IPS-NIHi11 (cell line): Measurements from ENCODE around the gene MX1.

Source experiments
- DNase-seq: peaks from one replicate; pipeline ENCODE4 v3.0.0; 2012; ENCODE audit warnings: mixed read lengths, low spot score

MX1 gene

GRCh38 chr21:41425954-41426675 is at the start of gene MX1:
TSS of gene MX1 (plus strand) at chr21:41426239. CDS start at chr21:41432071, 5,832 bp downstream.
- DNase-seq, result peak; percentile 49

DNA sequence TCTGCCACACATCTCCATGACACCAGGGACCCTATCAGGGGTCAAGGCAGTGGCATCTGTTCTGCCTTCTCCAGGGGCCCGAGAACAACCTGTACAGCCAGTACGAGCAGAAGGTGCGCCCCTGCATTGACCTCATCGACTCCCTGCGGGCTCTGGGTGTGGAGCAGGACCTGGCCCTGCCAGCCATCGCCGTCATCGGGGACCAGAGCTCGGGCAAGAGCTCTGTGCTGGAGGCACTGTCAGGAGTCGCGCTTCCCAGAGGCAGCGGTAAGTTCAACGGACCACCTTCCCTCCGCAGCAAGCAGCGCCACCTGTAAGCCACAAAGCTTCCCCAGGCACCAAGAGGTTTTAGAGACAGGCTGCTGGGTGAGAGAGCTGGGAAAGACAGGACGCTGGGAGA is 48.3 kb upstream of the MX1 start:
- no peak for DNase-seq

DNA sequence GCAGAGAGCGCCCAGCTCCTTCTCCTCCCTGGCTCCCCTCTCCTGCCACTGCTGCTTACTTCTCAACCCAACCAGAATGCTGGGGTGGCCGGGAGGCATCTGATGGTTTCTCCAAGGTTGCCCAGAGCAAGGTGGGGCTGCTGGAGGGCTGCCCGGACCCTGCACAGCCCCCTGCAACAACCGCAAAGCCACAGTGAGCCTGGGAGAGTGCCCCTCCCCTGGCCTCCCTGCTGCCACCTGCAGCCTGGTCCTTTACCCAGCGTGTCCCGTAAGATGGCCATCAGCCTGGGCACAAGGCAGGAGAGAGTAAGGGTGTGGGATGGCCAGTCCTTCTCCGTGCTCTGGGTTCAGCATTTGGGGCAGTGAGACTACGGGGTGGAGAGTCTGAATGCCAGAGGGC is 47.2 kb upstream of the MX1 start:
- DNase-seq, result peak; percentile 33

DNA sequence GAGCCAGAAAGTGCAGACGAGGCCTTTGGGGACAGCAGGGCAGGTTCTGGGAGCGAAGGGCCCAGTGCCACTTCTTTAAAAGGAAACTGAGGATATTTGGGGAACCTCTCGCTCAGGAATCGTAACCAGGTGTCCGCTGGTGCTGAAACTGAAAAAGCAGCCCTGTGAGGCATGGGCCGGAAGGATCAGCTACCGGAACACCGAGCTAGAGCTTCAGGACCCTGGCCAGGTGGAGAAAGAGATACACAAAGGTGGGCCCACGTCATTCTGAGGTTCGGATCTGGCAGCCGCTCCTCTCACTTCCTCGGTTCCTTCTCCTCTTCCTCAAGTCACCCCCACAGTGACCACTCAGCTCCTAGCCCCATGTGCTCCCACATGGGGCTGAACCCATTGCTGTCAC is 46.1 kb upstream of the MX1 start:
- no peak for DNase-seq

- DNase-seq, result no peak
Observed at GRCh38 chr21:41381731-41382130, 44.3 kb upstream of the MX1 start.

DNA sequence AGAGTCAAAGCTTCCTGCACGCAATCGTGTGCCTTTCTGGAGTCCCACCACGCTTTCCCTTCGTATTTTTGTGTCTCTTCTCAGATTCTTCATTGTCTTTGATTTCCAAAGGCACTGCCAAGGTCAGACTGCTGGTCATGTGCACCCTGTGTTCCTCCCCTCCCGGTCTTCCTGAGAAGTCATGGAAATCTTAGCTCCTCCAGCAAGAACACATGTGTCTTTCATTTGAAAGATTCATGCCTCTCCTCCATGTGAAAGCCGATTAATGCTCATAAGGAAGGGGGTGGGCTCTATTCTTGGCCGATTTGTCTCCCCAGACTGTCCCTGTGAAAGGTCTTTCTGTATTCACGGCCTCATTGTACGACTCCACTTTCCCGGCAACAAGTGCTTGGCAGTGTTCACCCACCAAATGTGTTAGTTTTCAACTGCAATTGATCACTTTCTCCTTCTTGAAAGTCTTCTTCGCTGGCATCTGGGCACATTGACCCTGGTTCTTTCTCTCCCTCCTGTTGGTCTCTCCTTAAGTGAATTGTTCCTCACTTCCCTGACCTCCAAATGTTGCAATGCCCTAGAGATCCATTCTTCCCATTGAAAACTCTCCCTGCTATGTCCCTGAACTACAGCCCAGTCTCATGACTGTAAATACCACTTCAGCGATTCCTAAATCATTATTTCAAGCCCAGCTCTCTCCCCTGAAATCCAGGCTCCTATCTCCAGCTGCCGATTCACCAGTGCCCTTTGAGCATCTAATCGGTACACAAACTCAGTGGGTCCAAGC is 38.8 kb upstream of the MX1 start:
- no peak for DNase-seq

DNA sequence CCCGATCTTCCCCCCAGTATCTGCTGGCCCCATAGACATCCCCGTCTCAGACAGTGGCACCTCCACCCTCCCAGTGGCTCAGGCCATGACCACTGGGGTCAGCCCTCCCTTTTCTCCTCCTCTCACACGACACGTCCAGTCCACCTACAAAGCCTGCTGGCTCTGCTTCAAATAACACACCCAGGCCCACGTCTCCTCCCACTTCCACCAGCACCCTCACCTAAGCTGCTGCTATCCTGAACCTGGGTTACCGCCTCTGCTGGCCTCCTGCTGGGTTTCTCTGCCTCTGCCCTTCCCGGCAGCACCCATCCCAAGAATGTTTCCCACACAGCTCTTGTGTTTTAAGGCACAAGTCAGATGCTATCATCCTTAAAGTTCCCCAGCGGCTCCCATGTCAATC is 38.2 kb upstream of the MX1 start:
- DNase-seq, result no peak

GRCh38 chr21:41388259-41388658 is 37.8 kb upstream of the MX1 start:
- no peak for DNase-seq

DNA sequence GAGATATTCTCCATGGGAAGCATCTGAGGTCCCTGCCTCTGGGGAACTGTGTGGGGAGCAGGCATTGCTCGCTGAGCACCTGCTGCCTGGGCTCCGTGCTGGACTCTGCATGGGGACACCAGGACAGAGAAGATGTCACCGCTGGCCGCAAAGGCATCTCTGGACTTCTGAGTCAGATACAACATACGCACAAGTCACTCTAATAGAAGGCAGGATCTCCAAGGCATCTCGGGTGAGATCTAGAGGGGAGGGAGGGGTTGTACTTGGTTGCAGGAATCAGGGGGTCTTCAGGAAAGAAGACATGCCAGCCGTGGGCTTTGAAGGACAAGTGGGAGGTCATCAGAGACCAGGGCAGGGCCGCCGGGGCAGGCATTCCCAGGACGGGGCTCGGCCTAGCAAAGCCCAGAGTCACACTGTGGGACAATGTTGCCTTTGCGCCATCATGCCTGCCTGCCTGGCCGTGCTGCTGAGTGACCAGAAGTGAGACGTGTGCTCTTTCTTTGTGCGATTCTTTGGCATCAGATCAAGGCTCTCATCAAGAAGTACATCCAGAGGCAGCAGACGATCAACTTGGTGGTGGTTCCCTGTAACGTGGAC is 35.9 kb upstream of the MX1 start:
- no peak for DNase-seq

GRCh38 chr21:41393876-41394465 is 32.1 kb upstream of the MX1 start:
- no peak for DNase-seq

DNA sequence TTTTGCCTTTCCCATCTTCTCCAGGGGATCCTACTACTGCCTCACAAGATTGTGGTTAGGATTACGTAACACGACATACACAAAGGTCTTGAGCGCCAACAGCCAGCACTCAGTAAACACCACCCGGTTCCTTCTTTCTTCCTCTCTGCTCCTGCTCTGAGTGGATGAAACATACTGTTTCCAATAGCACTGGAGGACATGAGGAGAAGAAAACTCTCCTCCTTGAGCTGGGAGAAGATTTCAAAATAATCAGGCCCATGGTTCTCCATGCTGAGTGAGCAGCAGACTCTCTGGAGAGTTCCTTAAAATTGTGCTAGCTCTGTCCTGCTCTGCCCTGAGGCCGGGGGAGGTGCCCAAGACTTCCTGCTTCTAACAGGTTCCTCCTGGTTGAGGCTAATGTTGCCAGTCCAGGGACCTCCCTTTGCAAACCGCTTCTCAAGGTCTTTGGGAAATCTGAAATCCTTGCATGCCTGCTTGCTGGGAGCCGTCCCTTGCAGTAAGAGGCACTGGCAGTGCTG is 29.4 kb upstream of the MX1 start:
- DNase-seq, result peak; percentile 37

GRCh38 chr21:41397471-41397891 is 28.6 kb upstream of the MX1 start:
- DNase-seq, result no peak

DNA sequence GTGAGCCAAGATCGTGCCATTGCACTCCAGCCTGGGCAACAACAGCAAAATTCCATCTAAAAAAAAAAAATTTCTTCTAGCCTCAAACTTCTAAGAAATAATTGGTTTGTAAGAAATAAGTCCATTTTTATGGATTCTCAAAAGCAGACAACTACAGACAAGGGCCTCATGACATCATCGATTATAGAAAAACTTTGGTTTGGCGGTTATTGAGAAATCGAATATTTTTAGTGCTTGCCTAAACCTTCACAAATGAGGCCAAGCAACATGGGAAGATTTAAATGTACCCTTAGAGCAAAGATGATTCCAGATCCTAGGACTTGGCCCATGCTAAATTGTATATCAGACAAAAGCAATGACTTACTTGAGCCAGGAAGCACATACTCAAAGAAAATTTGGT is 27.8 kb upstream of the MX1 start:
- DNase-seq, result no peak

DNA sequence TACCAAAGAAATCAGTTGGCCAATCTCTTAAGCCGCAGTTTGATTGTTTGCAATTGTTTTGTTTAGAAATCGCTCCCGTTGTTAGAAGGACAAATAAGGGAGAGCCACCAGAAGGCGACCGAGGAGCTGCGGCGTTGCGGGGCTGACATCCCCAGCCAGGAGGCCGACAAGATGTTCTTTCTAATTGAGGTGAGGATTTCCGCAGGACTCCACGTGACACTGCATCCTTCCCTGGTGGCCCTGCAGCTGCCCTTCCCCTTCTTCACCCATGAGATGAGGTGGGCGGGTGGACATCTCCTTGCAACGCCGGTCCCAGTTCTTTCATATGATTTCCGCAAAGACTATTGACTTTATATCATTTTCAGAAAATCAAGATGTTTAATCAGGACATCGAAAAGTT is 27.2 kb upstream of the MX1 start:
- DNase-seq, result no peak

- DNase-seq, result no peak
Observed at GRCh38 chr21:41399246-41399800, 26.7 kb upstream of the MX1 start.

DNA sequence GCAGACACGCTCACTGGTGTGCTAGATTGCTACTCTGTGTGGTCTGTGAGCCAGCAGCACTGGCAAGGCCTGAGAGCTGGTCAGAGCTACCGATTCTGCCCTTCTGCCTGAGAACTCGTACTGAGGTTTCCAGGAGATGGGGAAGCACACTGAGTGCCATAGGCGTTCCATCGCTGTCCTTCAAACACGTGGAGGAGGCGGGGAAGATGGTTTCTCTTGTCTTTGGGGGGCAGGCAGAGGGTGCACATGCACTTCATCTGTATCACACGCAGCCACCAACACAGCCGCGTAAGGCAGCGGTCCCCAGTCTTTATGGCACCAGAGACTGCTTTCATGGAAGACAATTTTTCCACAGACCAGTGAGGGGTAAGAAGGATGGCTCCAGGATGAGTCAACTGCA is 23.8 kb upstream of the MX1 start:
- no peak for DNase-seq

DNA sequence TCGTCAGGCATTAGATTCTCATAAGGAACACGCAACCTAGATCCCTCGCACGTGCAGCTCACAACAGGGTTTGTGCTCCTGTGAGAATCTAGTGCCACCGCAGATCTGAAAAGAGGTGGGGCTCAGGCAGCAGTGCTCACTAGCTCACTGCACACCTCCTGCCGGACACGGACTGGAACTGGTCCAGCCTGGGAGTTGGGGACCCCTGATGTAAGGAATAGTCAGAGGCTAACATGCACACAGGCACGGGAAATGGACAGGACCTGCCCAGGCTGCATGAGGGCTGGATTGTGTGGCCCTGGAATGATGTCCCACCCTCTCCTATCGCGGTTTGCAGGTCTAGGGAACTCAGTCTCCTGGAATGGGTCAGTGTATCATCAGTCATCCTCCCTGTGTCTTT is 23.2 kb upstream of the MX1 start:
- DNase-seq, result no peak

GRCh38 chr21:41403331-41403730 is 22.7 kb upstream of the MX1 start:
- no peak for DNase-seq

DNA sequence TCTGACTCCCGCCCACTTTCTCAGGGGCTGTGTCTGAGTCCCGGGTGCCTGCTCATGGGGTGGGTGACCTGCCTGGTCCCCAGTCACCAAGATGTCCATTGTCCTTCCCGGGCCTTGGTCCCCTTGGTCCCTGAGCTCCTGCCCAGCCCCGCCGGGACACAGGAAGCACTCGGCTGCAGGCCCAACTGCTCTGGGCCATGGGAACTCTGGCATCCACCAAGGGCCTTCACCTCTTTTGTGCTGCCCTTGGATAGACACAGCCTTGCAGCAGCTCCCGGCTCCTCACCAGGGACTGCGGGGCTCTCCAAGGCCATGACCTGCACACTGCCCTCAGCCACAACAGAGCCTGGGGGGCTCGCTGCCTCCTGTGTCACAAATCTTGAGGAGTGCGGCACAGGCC is 22.1 kb upstream of the MX1 start:
- DNase-seq, result no peak

DNA sequence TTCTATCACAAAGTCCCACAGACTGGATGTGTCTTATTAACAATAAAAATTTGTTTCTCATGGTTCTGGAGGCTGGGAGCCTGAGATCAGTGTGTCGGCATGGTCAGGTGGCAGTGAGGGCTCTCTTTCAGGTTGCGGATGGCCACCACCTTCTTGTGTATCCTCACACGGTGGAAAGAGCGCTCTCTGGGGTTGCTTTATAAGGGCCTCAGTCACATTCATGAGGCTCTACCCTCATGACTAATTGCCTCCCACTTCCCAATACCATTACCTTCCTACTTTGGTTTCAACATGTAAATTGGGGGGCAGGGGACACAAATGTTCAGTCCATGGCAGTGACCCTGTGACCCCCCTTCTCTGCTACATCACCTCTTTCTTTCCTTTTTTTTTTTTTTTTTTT is 20.7 kb upstream of the MX1 start:
- DNase-seq, result no peak

- no peak for DNase-seq
Observed at GRCh38 chr21:41406340-41406739, 19.7 kb upstream of the MX1 start.
